GM13977 (cell line): ENCODE results near the gene ATMIN.

ENCODE experiments used
- DNase-seq: peaks from one replicate; pipeline ENCODE4 v3.0.0; 2012; ENCODE audit warnings: low spot score
- in situ Hi-C: fragments of 300-500 bp; cut with MboI; formaldehyde crosslinking; loops from one replicate; pipeline ENCODE4 v1.12.0; 2022; ENCODE audit warnings: low sequenced_read_pairs, low pct_unique_long_range_greater_than_20kb, mixed read lengths, inconsistent platforms; ENCODE audit not compliant: unreplicated experiment
- TF ChIP-seq, protein P1 (sequence below): IDR thresholded peaks from 2 replicates; pipeline ENCODE4 v1.5.1; 2012; ENCODE audit warnings: mild to moderate bottlenecking, control low read depth; ENCODE audit not compliant: insufficient read depth; ENCODE audit errors: extremely low read depth, missing control alignments

ATMIN gene

DNA sequence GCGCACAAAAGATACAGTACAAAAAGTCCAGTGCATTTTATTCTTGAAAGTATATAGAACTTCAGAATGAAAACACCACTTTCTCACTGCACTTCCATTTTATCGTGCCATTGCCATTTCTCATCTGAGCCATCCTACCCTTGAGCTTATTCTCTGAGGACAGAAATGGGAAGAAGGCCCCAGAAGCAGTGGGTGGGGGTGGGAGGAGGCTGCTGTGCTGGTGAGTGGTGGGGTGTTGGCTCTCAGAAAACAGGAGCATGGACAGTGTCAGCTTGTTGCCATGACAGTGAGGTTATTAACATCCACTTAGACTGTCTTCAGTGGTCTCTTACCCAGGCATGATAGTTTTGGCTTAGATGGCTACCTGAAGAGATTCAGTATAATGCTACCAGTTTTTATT is 4.5 kb downstream of the ATMIN start:
- TF ChIP-seq, protein P1, sequence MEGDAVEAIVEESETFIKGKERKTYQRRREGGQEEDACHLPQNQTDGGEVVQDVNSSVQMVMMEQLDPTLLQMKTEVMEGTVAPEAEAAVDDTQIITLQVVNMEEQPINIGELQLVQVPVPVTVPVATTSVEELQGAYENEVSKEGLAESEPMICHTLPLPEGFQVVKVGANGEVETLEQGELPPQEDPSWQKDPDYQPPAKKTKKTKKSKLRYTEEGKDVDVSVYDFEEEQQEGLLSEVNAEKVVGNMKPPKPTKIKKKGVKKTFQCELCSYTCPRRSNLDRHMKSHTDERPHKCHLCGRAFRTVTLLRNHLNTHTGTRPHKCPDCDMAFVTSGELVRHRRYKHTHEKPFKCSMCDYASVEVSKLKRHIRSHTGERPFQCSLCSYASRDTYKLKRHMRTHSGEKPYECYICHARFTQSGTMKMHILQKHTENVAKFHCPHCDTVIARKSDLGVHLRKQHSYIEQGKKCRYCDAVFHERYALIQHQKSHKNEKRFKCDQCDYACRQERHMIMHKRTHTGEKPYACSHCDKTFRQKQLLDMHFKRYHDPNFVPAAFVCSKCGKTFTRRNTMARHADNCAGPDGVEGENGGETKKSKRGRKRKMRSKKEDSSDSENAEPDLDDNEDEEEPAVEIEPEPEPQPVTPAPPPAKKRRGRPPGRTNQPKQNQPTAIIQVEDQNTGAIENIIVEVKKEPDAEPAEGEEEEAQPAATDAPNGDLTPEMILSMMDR = no peak
- in situ Hi-C loops = no loop called here

DNA sequence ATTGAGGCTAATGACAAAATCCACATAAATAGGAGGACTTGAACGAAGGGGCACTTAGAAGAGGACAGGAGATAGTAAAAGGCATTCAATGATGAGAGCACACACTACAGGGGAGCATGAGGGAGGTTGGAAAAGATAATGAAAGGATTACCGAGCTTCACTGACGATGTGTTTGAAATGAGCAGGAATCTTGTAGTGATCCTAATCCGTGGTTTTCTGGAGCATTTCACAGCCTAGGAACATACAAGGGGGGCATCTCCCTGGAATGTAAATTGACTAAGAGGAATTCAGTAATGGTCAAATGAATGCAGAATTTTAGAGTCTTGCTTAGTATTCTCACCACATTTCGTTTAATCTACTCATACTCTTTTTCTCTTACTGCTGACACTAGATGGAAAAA is 5.2 kb downstream of the ATMIN start:
- TF ChIP-seq, protein P1 = no peak
- in situ Hi-C loops = no loop called here
- DNase-seq = no peak

More for the DNA sequence above, 4.5 kb downstream of the ATMIN start:
- no peak for DNase-seq

DNA sequence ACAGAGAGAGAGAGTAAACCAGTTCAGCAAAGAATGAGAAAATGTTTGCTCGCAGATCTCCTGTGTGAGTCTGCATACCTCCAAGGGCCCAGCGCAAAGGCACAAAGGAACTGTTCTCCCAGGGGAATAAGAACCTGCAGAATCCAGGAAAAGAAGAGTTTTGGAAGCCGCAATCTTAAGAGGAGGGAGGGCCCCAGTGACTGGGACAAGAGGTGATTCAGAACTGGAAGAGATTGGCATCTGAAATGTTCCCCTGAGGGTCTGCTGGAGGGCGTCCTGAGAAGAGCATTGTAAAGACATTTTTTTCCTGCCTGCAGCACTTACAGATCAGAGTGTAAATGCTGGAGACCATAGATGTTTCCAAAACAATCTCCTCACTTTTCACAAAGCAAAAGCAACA is 6.1 kb downstream of the ATMIN start:
- TF ChIP-seq, protein P1 = no peak
- no peak for DNase-seq
- in situ Hi-C loops = no loop called here

DNA sequence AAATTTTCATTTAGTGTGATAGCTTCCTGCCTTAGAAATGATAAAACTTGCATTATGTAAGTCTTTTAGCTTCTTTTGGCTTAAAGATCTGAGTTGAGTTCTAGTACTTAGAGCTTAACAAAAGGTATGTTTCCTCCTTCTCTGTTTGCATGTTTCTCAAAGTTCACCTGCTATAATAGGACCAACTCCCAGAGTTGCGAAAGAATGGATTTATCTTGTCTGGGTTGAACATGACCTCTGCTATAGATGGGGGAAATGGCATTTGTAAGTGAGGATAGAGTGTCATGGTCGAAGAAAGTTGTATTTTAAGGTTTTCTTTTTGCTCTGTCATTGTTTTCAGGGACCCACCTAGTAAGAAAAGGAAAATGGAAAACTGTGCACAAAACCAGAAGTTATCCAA is 7.2 kb downstream of the ATMIN start:
- TF ChIP-seq, protein P1 = no peak
- in situ Hi-C loops = no loop called here
- DNase-seq = no peak

DNA sequence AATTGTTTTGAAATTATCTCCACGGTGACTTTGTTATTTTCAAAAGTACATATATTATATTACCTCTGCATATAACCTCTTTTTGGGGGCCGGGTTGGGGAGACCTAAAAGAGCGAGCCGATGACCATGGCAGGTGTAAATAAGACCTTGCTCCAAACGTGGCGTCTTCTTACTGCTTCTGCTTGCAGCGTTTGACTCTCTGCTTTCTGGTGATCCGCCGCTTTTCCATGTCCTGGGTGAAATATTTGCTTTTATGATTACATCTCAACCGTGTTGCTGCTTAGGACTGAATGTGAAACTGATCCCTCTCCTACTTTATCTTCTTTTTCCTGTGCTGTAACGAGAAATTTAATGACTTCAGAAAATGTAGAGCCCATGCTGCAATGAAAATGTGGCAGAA is 18.1 kb downstream of the ATMIN start:
- TF ChIP-seq, protein P1 = no peak
- in situ Hi-C loops = no loop called here
- no peak for DNase-seq

DNA sequence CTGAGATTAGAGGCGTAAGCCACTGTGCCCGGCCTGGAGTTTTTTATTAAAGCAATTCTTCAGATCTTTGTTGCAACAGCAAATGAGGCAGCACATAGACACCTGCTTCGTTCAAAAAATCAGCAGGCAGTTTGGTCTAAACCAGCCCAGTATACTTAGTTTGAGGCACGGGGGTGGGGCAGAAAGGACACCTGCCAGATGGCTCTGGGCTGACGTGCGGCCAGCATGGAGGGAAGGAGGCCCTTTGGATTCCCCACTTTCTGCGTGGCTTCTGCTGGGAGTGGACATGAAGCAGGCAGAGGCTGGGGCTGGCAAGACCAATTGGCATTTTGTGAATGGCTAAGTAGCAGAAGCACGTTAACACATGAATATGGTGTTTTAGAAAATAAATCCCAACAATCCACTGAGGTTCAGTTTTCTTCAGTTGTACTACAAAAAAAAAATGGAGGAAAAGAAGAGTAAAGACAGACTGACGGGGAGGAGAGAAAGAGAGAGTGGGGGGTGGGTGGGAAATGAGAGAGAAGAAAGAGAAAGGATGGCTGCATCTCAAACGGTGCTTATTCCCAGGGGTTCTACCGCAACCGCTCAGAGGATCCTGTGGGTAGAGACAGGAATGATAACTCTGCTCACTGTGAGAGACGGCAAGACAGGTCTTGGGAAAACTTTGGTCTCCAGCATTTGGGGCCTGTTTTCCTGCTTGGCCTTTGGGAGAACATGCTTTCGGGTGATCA is 25.1 kb downstream of the ATMIN start:
- in situ Hi-C loops = no loop called here
- TF ChIP-seq, protein P1 = no peak
- no peak for DNase-seq

DNA sequence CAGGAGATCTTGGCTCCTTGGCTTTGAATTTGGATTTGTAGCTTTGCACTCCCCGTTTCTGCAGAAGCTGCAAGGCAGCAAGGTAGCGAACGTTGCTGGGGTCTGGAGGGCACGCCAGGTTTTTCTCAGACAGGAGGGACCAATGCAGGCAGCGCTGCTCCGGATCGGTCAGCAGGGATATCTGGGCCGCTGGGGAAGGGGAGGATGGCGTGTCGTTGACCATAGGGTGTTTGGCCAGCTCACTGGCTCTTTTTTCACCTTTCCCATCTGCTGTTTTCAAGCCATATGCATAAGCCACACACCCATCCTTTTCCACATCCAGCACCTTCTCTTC is 25.6 kb downstream of the ATMIN start:
- in situ Hi-C loops = no loop called here
- TF ChIP-seq, protein P1 = no peak
- DNase-seq = no peak
